B cell (primary cell): Measurements from ENCODE around the gene TRAM2. TPM values are rescaled to one million over a fixed set of nuclear protein-coding genes. Genes with fewer than 3 reads are reported as not detected.

Source experiments
- ATAC-seq: fragments of 200-7000 bp; cut with Tn5 transposase; one replicate; pipeline ENCODE4 v1.10.0; 2021; ENCODE audit warnings: low read depth, mild to moderate bottlenecking, moderate number of reproducible peaks, moderate library complexity
- CTCF ChIA-PET: fragments of 350-600 bp; sonication (Branson Sonifier 250); formaldehyde crosslinking; loops from one replicate; lab custom pipeline; 2021; ENCODE audit warnings: antibody characterized with exemption, inconsistent platforms; lab: Charles Lee
- POLR2A ChIA-PET: fragments of 350-600 bp; sonication (Branson Sonifier 250); formaldehyde crosslinking; loops from one replicate; lab custom pipeline; 2021; ENCODE audit warnings: antibody characterized with exemption; lab: Charles Lee
- DNase-seq: peaks from one replicate; pipeline ENCODE4 v3.0.0; 2013
- H2AFZ ChIP-seq: 2 replicates; pipeline ENCODE4 v1.6.1; 2012; ENCODE audit warnings: mild to moderate bottlenecking, low read depth, low read length; ENCODE audit not compliant: insufficient read depth, poor library complexity, severe bottlenecking
- H3K27ac ChIP-seq, 2 donors: 1 replicate in 1 of 2; 2 replicates in 1 of 2; pipeline ENCODE4 v1.5.1; 2012 to 2013; ENCODE audit warnings: low read length in 2 of 2, mild to moderate bottlenecking in 2 of 2, moderate library complexity in 1 of 2
- H3K27me3 ChIP-seq, 4 experiments: fragments of 200-600 bp in 1 of 4; sonication (generic) in 1 of 4; replicated peaks in 1 of 4; 1 replicate in 2 of 4; 2 replicates in 2 of 4; pipeline versions ENCODE4 v1.6.1 to v1.7.0; 2013 to 2016; ENCODE audit warnings: low read length in 3 of 4, mild to moderate bottlenecking in 2 of 4, mixed read lengths in 1 of 4, moderate library complexity in 1 of 4; ENCODE audit not compliant: insufficient read depth in 4 of 4, control insufficient read depth in 3 of 4; ENCODE audit errors: control extremely low read depth in 1 of 4
- H3K36me3 ChIP-seq, 2 experiments: replicated peaks in 1 of 2; 1 replicate in 1 of 2; 2 replicates in 1 of 2; pipeline versions ENCODE4 v1.6.1 to v1.7.1; 2013; ENCODE audit warnings: low read length in 1 of 2; ENCODE audit not compliant: insufficient read depth in 2 of 2, control insufficient read depth in 1 of 2; ENCODE audit errors: control extremely low read depth in 1 of 2, extremely low read depth in 1 of 2
- H3K4me1 ChIP-seq, 2 donors: fragments of 200-600 bp in 1 of 2; sonication (generic) in 1 of 2; 1 replicate in 1 of 2; 2 replicates in 1 of 2; pipeline versions ENCODE4 v1.5.1 to v1.6.1; 2013 to 2017; ENCODE audit warnings: low read length in 2 of 2; ENCODE audit not compliant: control insufficient read depth in 2 of 2, insufficient read depth in 2 of 2
- H3K4me2 ChIP-seq: replicated peaks from 2 replicates; pipeline ENCODE3; 2012; ENCODE audit warnings: mild to moderate bottlenecking, low read depth, low read length; ENCODE audit not compliant: poor library complexity, severe bottlenecking
- H3K4me3 ChIP-seq, 5 experiments: fragments of 200-600 bp in 1 of 5; sonication (generic) in 1 of 5; 1 replicate in 3 of 5; 2 replicates in 2 of 5; pipeline versions ENCODE4 v1.5.1 to v1.7.0; 2011 to 2016; ENCODE audit warnings: low read length in 4 of 5, mild to moderate bottlenecking in 4 of 5, low read depth in 2 of 5, control low read depth in 1 of 5, moderate library complexity in 1 of 5; ENCODE audit not compliant: insufficient read depth in 1 of 5; ENCODE audit errors: control extremely low read depth in 1 of 5, extremely low read depth in 1 of 5
- H3K79me2 ChIP-seq: fragments of 200-600 bp; sonication (generic); one replicate; pipeline ENCODE4 v1.6.0; 2016; ENCODE audit warnings: low read length; ENCODE audit not compliant: control insufficient read depth, insufficient read depth
- H3K9ac ChIP-seq: fragments of 200-600 bp; sonication (generic); 2 replicates; pipeline ENCODE4 v1.6.1; 2017; ENCODE audit warnings: mild to moderate bottlenecking, low read length, moderate library complexity
- H3K9me3 ChIP-seq, 3 donors: one replicate each; pipeline versions ENCODE4 v1.6.1 to v1.7.1; 2013; ENCODE audit warnings: low read length in 2 of 3; ENCODE audit not compliant: control insufficient read depth in 2 of 3, insufficient read depth in 1 of 3; ENCODE audit errors: control extremely low read depth in 1 of 3
- H4K20me1 ChIP-seq: 2 replicates; pipeline ENCODE4 v1.6.0; 2012; ENCODE audit warnings: mild to moderate bottlenecking, low read length; ENCODE audit not compliant: insufficient read depth, control insufficient read depth, poor library complexity, severe bottlenecking
- H3K27ac Mint-ChIP-seq: one replicate; pipeline ENCODE4 v1.8.0; 2021; ENCODE audit warnings: mixed read lengths
- H3K27me3 Mint-ChIP-seq: one replicate; pipeline ENCODE4 v1.8.0; 2021; ENCODE audit warnings: mixed read lengths
- H3K4me1 Mint-ChIP-seq: one replicate; pipeline ENCODE4 v1.8.0; 2021; ENCODE audit warnings: mixed read lengths
- H3K4me3 Mint-ChIP-seq: one replicate; pipeline ENCODE4 v1.8.0; 2021; ENCODE audit warnings: mixed read lengths
- H3K9me3 Mint-ChIP-seq: one replicate; pipeline ENCODE4 v1.8.0; 2022; ENCODE audit warnings: mixed read lengths; ENCODE audit not compliant: insufficient read depth
- CTCF ChIP-seq: fragments of 200-600 bp; IDR thresholded peaks from one replicate; pipeline ENCODE4 v1.8.0; 2022; ENCODE audit warnings: antibody characterized with exemption, mild to moderate bottlenecking
- EZH2 ChIP-seq: IDR thresholded peaks from 2 replicates; pipeline ENCODE4 v1.6.1; 2012; ENCODE audit warnings: borderline replicate concordance, low read depth, mild to moderate bottlenecking, moderate library complexity, low read length; ENCODE audit not compliant: insufficient read depth, poor library complexity, severe bottlenecking
- WGBS: methylation state at CpG from one replicate; pipeline ENCODE4 v1.1.5; 2013; ENCODE audit warnings: missing lambda C conversion rate; ENCODE audit not compliant: insufficient coverage; 5-methylcytosine and 5-hydroxymethylcytosine counted together
- intact Hi-C: fragments of 100-400 bp; cut with micrococcal nuclease; formaldehyde crosslinking; loops from one replicate; pipeline ENCODE4 v1.10.0; 2022
- polyA plus RNA-seq: library from polyadenylated mRNA; depleted of rRNA; stranded (reverse); fragments of >200 nt; gene quantifications from 2 replicates; pipeline ENCODE4 v1.2.3, GENCODE V29; 2012
- total RNA-seq, 2 donors: library from RNA; stranded (reverse); fragments of 120-200 nt in 1 of 2; gene quantifications; 1 replicate in 1 of 2; 2 replicates in 1 of 2; pipeline versions ENCODE4 v1.2.3 to v1.2.4, GENCODE V29; 2013 to 2022

The TRAM2 gene
- total and polyA plus RNA-seq, 2 donors (not counting 1 experiment from before 2014, with no cell fraction given), result 9.0 to 13.3 TPM

GRCh38 chr6:52508261-52508739 is 68.6 kb downstream of the TRAM2 start:
- no peaks in the 10 kb centered on the region for H3K79me2 ChIP-seq

More at GRCh38 chr6:52508261-52508739, 68.6 kb downstream of the TRAM2 start:
- H3K9me3 Mint-ChIP-seq, result no peaks in the 10 kb centered on the region
- ChIA-PET POLR2A (interaction anchor here (0.8 kb wide), 1 partner anchor 14 kb away, joined by 3 read pairs; no protein-coding TSS in a partner anchor), CTCF (interaction anchor here (1.0 to 1.3 kb wide), 3 partner anchors 89 to 108 kb away, joined by 3 to 4 read pairs (median 4); no protein-coding TSS in a partner anchor)
- intact Hi-C loops, result no loop called here
- no peak overlapping the region for H3K4me3 Mint-ChIP-seq
- no peak overlapping the region for H3K4me3 ChIP-seq
- peaks cover 2% of the 10 kb centered on the region for H3K4me1 Mint-ChIP-seq
- DNase-seq (no peak), ATAC-seq (no peak)
- H3K27me3 Mint-ChIP-seq, result no peaks in the 10 kb centered on the region
- 95% methylated on average over 2 of the region's 5 CpGs for WGBS
- no peak for TF ChIP-seq EZH2
- TF ChIP-seq CTCF, result no peak
- H3K9ac ChIP-seq, result no peak overlapping the region
- H3K9me3 ChIP-seq, result no peaks in the 10 kb centered on the region
- H3K27ac ChIP-seq, result no peak overlapping the region
- no peak overlapping the region for H3K27ac Mint-ChIP-seq
- no peak overlapping the region for H2AFZ ChIP-seq
- H3K4me2 ChIP-seq, result no peak overlapping the region
- H3K4me1 ChIP-seq, result peaks cover 0 to 9% of the 10 kb centered on the region in 2 donors
- H4K20me1 ChIP-seq, result no peaks in the 10 kb centered on the region
- no peaks in the 10 kb centered on the region for H3K27me3 ChIP-seq
- H3K36me3 ChIP-seq, result peaks cover 0 to 49% of the 10 kb centered on the region in 2 experiments
